Lung (tissue), 12 donors: ENCODE data around the gene GFRA1. TPM values are rescaled to one million over a fixed set of nuclear protein-coding genes. Genes with fewer than 3 reads are reported as not detected.

Experiments
- ATAC-seq: fragments of 200-7000 bp; cut with Tn5 transposase; one replicate; pipeline ENCODE4 v1.9.1; 2020; ENCODE audit warnings: moderate number of reproducible peaks; ENCODE audit not compliant: insufficient read depth, low FRiP score
- DNase-seq, 3 donors: peaks; one replicate each; pipeline ENCODE4 v3.0.0-alpha.2; 2013 to 2017
- H3K27ac ChIP-seq, 2 donors: one replicate each; pipeline ENCODE4 v1.5.1; 2013; ENCODE audit warnings: mild to moderate bottlenecking in 2 of 2, moderate library complexity in 2 of 2, control low read depth in 1 of 2, inconsistent platforms in 1 of 2, low read depth in 1 of 2, low read length in 1 of 2
- H3K27me3 ChIP-seq, 3 donors: one replicate each; pipeline ENCODE4 v1.5.1; 2013; ENCODE audit warnings: low read length in 2 of 3; ENCODE audit not compliant: control insufficient read depth in 3 of 3, insufficient read depth in 3 of 3
- H3K36me3 ChIP-seq, 4 donors: one replicate each; pipeline ENCODE4 v1.5.1; 2013; ENCODE audit warnings: low read length in 4 of 4, mild to moderate bottlenecking in 1 of 4, moderate library complexity in 1 of 4; ENCODE audit not compliant: control insufficient read depth in 4 of 4, insufficient read depth in 4 of 4
- H3K4me1 ChIP-seq, 5 donors: one replicate each; pipeline ENCODE4 v1.5.1; 2013; ENCODE audit warnings: low read length in 5 of 5, mild to moderate bottlenecking in 2 of 5, moderate library complexity in 1 of 5; ENCODE audit not compliant: control insufficient read depth in 5 of 5, insufficient read depth in 5 of 5
- H3K4me3 ChIP-seq: one replicate; pipeline ENCODE4 v1.5.1; 2013; ENCODE audit warnings: mild to moderate bottlenecking, control low read depth, moderate library complexity
- H3K9ac ChIP-seq, 2 donors: one replicate each; pipeline ENCODE4 v1.5.1; 2013; ENCODE audit warnings: low read length in 2 of 2, control low read depth in 1 of 2; ENCODE audit not compliant: insufficient read depth in 1 of 2
- H3K9me3 ChIP-seq, 4 donors: one replicate each; pipeline ENCODE4 v1.5.1; 2013; ENCODE audit warnings: low read length in 3 of 4, mild to moderate bottlenecking in 1 of 4, moderate library complexity in 1 of 4; ENCODE audit not compliant: control insufficient read depth in 4 of 4, insufficient read depth in 3 of 4
- CTCF ChIP-seq: IDR thresholded peaks from 2 replicates; pipeline ENCODE4 v1.5.1; 2012; ENCODE audit warnings: mild to moderate bottlenecking; ENCODE audit errors: control extremely low read depth, extremely low read depth
- WGBS, 2 donors: extraction: QIAGEN DNeasy Blood & Tissue Kit; methylation state at CpG; one replicate each; pipeline ENCODE4 v1.1.7; 2013; 5-methylcytosine and 5-hydroxymethylcytosine counted together
- polyA plus RNA-seq, 2 donors: library from polyadenylated mRNA; stranded (reverse); fragments of 200-250 nt; gene quantifications; one replicate each; pipeline ENCODE4 v1.2.1, GENCODE V29; 2013
- total RNA-seq, 2 donors: library from RNA; depleted of rRNA in 1 of 2; stranded (reverse); fragments of >200 nt in 1 of 2; gene quantifications; one replicate each; pipeline ENCODE4 v1.2.1, GENCODE V29; 2014 to 2021
- donor health status: control.
- donor health status: control.
- donor health status: Bipolar disorder and iron deficiency.
- donor health status: healthy.
- donor health status: DM: yes; HTN: yes; CAD: no.

The GFRA1 gene
- total and polyA plus RNA-seq, 4 donors: 0.51 to 30.4 (median 1.4) TPM

GRCh38 chr10:116060864-116061263 lies 212.1 kb downstream of the GFRA1 start:
- H3K27ac ChIP-seq: no peak overlapping the region
- 68 to 71% methylated on average over 7 of the region's 7 CpGs for WGBS, 2 donors
- no peak overlapping the region for H3K9ac ChIP-seq
- no peaks in the 10 kb centered on the region for H3K4me1 ChIP-seq
- TF ChIP-seq CTCF: no peak
- H3K4me3 ChIP-seq: no peak overlapping the region
- ATAC-seq (no peak), DNase-seq (no peak)
- no peaks in the 10 kb centered on the region for H3K36me3 ChIP-seq
- no peaks in the 10 kb centered on the region for H3K27me3 ChIP-seq
- H3K9me3 ChIP-seq: no peaks in the 10 kb centered on the region

GRCh38 chr10:116059320-116059719 lies 213.7 kb downstream of the GFRA1 start:
- TF ChIP-seq CTCF: no peak
- Histone ChIP-seq H3K27ac (no peak overlapping the region), H3K9me3 (no peaks in the 10 kb centered on the region), H3K36me3 (no peaks in the 10 kb centered on the region), H3K9ac (no peak overlapping the region), H3K4me1 (no peaks in the 10 kb centered on the region), H3K27me3 (no peaks in the 10 kb centered on the region), H3K4me3 (no peak overlapping the region)
- no peak for ATAC-seq
- WGBS, 2 donors: 85 to 93% methylated on average over 7 of the region's 7 CpGs
- no peak for DNase-seq

- no peaks in the 10 kb centered on the region for H3K9me3 ChIP-seq
- no peaks in the 10 kb centered on the region for H3K27me3 ChIP-seq
- H3K4me1 ChIP-seq: no peaks in the 10 kb centered on the region
- 88 to 90% methylated on average over 11 of the region's 11 CpGs for WGBS, 2 donors
- no peak overlapping the region for H3K9ac ChIP-seq
- DNase-seq: no peak
- TF ChIP-seq CTCF: no peak
- no peaks in the 10 kb centered on the region for H3K36me3 ChIP-seq
- no peak overlapping the region for H3K4me3 ChIP-seq
- ATAC-seq: no peak
- no peak overlapping the region for H3K27ac ChIP-seq
These were observed 216.3 kb downstream of the GFRA1 start for GRCh38 chr10:116056445-116057293.

- no peak overlapping the region for H3K27ac ChIP-seq
- H3K36me3 ChIP-seq: no peaks in the 10 kb centered on the region
- no peak for TF ChIP-seq CTCF
- DNase-seq: no peak
- H3K27me3 ChIP-seq: no peaks in the 10 kb centered on the region
- no peak overlapping the region for H3K9ac ChIP-seq
- ATAC-seq: no peak
- WGBS, 2 donors: 83% methylated on average over 3 of the region's 3 CpGs
- H3K4me3 ChIP-seq: no peak overlapping the region
- no peaks in the 10 kb centered on the region for H3K9me3 ChIP-seq
- H3K4me1 ChIP-seq: no peaks in the 10 kb centered on the region
These were observed 217.1 kb downstream of the GFRA1 start for GRCh38 chr10:116055917-116056252.
